Measurements from ENCODE around the gene TARBP1.
"Not testable (repeated sequence)": the region's sequence is repeated elsewhere in the genome, so short reads cannot be mapped to it uniquely, and the experiment has no call there.

Gene TARBP1

DNA sequence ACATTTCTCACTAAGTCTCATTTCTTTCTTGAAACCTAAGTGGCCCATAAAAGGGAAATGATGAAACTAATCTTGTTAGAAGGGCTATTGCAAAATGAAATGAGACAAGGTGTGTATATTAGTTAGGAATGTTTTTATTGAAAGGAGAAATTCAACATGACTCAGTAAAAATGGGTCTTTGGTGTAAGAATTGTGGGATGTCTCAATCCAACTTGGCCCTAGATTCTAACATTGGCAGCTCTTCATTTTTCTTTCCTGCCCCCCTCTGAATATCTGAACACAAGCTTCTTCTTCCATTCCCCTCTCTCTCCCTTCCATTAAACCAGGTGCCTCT is 26.8 kb upstream of the TARBP1 start:
- DNase-seq, result no peak

DNA sequence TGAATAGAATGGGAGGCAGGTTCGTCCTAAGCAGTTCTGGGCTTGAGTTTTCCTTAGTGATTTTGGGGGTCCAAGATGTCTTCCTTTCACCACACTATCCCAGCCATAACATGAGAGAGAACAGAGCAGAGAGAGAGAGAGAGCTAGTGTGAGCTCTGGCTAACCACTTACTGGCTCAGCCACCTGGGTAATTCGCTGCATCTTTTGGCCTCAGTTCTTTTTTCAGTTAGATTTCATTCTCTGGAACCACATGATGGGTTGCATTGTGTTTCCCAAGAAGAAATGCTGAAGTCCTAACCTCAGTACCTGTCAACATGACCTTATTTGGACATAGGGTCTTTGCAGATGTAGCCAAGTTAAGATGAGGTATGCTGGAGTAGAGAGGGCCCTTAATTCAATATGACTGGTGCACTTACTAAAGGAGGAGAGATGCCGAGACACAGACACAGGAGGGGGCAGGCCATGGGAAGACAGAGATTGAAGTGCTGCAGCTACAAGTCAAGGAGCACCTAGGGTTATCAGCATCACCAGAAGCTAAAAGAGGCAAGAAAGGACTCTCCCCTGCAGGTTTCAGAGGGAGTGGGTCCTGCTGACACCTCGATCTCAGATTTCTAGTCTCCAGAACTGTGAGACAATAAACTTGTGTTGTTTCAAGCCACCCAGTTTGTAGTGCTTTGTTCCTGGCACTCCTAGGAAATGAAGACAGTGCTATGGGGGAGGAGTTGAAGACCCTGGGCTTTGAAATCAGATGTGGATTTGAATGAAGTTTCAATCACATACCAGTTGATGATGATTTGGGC is 26.2 kb upstream of the TARBP1 start:
- DNase-seq, result no peak

DNA sequence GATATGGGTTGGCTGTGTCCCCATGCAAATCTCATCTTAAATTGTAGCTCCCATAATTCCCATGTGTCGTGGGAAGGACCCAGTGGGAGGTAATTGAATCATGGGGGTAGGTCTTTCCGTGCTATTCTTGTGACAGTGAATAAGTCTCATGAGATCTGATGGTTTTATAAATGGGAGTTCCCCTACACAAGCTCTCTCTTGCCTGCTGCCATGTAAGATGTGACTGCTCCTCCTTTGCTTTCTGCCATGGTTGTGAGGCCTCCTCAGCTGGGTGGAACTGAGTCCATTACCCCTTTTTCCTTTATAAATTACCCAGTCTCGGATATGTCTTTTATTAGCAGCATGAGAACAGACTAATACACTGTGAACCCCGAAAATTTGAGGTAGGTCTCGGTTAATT is 25.3 kb upstream of the TARBP1 start:
- not testable (repeated sequence) for DNase-seq

DNA sequence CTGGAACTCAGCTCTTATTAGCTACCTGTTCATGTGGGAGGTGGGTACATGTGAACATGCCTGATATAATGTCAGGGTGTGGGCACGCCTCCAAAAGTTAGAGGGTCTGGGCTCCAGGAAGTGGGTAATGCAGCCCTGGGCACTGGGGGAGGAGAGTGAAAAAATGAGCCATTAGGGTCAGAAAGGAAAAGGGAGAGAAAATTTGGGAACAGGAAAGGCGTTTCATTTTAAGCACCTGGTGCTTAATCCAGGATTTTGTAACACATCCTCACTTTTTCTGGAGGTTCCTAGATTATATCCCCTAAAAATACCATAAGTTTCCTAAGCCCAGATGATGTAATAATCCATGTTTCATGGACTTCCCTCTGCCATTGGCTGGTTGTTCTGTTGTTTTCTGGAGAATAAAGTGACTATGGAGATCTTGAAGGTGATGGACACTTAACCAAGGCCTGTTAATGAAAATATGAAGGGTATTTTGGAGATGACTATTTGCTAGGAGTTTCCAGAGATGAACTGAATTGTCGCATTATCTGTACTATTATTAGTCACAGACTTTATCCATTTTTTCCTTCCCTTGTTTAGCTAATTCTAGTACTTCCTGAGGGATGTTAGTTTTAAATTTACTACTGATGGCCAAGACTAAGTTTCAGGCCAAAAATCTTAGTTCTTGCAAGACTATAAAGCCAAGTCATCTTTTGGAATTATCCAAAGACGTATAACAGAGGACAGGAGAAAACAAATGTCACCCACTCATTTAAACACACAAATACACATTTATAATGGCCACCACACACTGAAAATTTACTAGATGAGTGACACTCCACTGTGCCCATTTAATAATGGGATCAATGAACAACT is 24.4 kb upstream of the TARBP1 start:
- DNase-seq, result no peak

DNA sequence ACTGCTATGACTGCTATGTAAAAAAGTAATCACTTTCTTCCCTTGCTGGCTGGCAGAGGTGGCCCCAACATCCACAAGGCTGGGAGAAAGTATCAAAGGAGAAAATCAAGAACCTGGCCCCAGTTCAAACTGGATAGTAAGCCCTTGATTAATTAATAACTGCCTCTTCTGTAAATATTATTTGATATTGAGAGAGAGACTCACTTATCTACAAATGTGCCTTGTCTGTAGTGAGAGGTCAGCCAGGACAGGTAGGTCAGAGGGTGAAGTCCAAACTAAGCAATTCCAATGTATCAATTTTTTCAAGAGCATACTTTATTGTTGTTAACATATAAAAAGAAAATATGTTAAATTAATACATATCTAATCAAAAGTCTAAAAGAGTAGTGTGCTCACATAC is 23.8 kb upstream of the TARBP1 start:
- DNase-seq, result no peak

DNA sequence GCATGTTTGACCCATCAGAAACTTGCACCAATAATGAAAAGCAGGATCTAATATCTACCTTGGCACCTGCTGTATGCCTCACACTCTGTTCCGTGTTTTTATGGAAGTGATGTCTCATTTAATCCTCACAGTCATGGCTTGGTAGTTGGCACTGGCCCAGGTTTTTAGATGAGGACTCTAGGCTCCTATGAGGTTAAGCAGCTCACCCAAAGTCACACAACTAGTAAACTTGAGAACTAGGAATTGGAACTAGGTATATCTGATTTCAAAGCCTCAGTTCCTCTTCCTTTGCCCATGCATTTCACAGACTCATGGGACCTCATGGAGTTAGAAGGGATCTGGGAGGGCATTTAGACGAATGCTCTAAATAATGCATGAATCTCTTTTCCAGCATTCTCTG is 21.3 kb upstream of the TARBP1 start:
- no peak for DNase-seq

DNA sequence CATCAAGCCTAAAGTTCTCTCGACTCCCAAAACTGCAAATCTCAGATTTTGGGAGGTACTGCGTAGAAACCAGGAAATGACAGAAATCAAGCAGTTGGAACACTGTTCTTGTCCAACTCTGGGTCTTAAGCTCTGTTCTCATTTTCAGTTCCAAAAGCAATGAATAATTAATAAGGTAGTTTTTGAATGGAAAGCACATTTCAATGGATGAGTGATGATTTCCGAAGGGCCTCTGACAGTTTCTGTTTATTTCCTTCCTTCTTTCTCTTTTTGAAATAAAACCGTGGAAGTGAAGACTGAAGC is 20.9 kb upstream of the TARBP1 start:
- no peak for DNase-seq

DNA sequence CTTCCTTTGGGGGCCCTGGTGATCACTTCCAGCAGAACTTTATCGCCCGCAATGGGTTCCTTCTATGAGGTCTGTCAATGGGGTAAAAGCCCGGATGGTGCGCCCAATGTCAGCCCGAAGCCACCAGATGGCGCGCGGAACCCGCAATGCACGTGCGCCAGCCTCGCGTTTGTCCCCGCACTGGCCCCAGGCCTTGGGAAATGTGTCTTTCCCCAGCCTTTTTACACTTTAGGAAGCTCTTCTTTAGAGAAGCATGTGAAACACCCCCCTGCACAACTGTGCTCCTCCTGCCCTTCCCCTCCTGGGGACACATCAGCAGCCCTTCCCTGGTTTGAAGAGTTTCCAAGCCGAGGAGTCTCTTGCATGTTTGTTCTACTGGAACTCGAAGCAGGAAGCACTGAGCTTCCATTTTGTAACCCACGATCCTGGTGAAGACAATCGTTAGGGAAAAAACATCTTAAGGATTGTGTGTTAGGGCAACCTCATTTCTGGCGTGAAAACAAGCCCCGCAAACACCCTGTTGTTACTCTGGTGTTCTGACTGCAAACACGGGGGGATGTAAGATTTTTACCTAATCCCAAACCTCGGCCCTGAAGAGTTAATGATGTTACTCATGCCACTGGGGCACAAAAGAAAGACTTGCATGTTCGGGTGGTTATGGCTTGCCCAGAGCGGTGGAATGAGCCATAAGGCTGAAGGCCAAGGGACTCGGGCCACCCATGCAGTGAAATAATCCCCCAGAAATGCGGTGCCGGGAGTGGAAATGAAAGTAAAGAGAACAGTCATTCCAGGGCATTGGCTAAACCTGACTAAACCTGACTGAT is 20.4 kb upstream of the TARBP1 start:
- DNase-seq, result peak; percentile 89

DNA sequence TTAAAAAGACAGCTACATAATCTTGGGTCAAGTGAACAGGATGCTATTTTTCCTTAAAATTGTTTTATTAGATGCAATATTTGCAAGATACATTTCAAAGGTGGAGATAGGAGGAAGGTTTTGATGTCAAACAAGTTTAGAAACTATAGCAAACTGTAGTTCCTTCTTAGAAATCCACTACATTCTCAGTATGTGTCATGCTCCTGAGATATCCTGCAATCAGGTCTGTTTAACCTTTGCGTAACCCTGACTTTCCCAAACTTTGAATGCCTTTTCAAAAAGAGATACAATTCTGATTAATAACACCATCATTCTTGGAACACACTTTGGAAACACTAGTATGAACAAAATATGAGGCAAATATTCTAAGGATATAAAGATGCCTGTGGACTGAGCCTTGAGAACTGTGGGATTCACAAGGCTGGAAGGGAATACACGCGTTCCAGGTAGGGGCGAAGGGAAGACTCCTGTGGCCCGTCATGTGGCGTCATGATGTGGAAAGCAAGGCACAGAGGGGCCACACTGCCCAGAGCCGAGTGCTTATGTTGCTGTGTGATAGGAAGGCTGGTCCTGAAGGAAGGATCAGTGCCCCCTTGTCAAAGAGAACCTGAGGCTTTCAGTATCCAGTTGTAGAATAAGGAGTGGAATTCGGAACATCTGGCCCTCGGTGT is 19.6 kb upstream of the TARBP1 start:
- no peak for DNase-seq

DNA sequence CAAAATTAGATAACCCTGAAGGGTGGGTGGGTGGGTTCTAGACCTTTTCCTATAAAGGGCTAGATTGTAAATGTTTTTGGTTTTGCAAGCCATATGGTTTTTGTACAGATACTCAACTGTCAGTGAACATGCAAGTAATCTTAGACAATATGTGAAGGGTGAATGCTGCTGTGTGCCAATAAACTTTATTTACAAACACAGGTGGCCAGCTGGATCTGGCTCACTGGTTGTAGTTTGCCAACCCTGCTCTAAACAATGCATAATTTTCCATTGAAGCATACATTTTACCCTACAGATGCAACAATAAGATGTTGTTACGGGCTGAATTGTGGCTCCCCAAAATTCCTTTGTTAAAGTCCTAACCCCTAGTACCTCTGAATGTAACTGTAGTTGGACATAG is 18.6 kb upstream of the TARBP1 start:
- DNase-seq, result no peak

DNA sequence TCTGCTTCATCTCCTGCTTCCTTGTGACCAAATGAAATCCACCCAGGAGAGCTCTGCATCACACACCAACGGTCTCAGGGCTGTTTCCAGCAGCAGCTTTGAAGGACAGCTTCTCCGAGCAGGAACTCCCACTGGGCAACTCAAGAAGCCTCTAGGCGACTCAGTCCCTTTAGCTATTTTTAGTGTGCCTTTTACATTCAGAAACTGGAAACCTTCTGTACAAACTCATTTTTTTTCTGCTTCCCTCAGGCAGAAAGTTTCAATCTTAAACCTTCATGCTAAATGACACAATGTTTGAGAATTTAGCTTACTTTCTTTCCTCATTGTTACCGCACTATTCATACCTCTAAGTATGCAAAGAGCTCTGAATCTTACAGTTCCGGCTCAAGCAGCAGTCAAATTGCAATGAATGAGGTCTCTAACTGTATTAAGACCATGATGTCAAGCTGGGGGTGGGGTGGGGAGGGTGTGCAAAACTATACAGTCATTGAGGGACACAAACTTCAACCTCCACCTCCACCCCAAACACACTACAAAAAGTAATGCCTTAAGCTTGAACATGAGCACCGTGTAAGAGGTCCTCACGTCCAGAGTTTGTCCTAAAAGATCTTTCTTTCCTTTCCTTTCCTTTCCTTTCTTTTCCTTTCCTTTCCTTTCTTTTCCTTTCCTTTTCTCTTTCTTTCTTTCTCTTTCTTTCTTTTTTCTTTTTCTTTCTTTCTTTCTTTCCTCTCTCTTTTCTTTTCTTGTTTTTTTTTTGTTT is 16.4 kb upstream of the TARBP1 start:
- no peak for DNase-seq

DNA sequence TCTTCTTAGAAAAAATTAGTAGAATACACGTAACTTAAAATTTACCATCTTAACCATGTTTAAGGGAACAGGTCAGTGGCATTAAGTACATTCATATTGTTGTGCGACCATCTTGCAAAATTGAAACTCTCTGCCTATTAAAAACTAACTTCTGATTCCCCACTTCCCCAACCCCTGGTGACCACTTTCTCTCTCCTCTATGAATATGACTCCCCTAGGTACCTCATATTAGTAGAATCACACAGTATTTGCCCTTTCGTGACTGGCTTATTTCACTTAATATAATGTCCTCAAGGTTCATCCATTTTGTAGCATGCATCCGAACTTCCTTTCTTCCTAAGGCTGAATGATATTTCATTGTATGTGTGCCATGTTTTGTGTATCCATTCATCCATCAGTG is 15.1 kb upstream of the TARBP1 start:
- DNase-seq, result no peak

DNA sequence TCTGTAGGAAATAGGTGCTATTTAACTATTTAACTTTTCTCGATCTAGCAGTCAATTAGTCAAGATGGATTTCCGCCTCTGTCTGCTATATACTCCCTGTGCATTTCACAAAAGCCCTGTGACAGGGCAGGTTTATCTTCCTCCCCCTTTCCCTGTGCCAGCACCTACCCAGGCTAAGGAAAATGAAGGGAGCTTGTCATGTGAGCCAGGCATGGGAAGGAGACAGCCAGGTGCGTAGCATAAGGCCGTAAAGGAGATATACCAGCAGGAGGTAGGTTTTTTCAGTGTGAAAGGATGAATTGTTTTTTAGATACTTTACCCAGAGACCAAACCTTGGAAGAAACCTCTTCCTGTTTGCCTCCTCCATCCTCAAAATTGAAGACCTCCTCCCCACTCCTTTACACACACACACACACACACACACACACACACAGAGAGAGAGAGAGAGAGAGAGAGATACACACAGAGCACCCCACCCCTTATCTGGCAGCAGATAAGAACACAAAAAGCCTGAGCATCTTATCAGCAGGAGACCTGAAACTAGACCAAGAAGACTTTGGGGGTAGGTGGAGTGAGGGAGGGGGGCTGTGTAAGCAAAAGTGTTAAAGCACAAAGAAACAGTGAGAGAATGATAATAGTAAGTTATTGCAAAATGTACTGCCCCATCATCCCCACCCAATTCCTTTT is 12.0 kb upstream of the TARBP1 start:
- peak; percentile 92 for DNase-seq

DNA sequence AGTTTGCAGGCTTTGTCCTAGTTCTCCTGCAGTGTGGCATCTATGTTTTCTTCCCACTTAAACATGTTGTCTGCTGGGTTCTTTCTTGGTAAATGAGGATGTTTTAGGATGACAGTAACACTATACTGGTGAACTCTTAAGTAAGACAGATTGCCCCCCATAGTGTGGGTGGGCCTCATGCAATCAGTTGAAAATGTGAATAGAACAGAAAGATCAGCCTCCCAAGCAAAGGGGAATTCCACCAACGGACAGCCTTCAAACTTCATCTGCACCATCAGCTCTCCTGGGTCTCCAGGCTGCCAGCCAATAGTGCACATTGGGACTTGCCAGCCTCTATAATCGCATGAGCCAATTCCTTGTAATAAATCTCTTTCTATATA is 10.7 kb upstream of the TARBP1 start:
- no peak for DNase-seq

DNA sequence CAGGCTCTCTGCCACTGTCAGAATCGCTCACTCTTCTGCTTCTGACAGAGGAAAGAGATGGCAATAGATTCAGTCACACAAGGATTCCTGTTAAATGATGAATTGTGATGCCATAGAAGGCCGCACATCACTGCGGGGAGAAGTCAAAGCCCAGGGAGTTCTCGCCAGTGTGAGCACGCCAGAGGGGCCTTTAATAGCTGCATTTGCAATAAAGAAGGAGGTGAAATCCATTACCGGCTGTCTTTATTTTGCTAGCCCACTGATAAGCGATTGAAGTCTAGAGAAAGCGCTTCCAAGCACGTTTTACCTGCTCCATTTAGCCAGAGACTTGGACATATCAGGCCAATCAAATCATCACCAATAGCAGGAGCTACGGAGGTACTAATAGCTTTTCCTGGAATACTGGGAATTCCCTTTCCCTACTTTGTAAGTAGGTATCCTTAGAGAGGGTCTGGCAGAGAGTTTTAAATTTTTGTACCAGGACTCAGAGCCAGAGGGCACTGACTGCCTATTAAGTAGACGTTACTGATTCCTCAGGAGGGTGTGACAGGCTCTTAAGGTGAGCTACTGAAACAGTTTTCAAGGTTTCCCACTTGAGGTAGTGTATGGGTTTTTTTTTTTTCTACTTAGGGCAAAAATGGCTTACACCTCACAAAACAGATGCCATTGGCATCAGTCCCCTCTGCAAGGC is 10.2 kb upstream of the TARBP1 start:
- no peak for DNase-seq

DNA sequence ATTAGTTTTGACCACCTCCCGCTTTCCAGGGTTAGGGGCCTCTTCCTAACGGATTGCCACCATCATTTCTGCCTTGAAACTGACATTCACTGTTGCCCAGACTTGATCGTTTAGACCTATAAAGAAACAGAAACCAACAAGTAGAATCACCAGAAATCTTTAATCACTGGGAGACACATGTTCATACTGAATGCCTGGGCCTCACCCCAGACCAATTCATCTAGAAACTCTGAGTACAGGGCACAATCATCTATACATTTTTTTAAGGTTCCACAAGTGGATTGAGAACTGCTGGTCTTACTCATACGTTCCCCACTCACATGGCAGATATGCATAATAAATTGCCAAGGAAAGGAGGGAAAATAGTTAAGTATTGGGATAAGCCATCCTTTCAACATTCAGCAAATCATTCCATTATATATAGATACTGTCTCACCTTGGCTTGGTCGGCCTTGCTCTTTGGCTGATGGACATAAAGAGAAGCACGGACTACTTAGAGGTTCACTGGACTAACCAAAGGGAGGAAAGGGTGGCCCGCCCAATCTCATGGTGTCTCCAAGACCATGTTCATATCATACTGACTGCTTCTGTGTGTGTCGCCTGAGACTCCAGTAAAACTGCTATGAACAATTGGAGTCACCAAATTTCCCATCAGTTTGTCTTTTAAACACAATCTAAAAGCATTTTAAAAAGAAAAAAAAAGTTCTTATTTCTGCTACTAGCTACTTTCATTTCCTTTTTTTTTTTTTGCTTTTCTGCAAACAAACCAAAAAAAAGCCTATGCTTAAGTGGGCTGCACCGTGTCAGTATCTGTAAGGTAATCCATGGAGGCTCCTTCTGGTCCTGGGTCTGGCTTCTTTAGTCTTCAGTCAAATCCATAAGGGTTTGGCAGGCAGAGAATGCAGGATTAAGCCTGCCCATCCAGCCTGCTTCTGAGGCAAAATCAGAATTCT is 9.4 kb upstream of the TARBP1 start:
- peak; percentile 89 for DNase-seq

DNA sequence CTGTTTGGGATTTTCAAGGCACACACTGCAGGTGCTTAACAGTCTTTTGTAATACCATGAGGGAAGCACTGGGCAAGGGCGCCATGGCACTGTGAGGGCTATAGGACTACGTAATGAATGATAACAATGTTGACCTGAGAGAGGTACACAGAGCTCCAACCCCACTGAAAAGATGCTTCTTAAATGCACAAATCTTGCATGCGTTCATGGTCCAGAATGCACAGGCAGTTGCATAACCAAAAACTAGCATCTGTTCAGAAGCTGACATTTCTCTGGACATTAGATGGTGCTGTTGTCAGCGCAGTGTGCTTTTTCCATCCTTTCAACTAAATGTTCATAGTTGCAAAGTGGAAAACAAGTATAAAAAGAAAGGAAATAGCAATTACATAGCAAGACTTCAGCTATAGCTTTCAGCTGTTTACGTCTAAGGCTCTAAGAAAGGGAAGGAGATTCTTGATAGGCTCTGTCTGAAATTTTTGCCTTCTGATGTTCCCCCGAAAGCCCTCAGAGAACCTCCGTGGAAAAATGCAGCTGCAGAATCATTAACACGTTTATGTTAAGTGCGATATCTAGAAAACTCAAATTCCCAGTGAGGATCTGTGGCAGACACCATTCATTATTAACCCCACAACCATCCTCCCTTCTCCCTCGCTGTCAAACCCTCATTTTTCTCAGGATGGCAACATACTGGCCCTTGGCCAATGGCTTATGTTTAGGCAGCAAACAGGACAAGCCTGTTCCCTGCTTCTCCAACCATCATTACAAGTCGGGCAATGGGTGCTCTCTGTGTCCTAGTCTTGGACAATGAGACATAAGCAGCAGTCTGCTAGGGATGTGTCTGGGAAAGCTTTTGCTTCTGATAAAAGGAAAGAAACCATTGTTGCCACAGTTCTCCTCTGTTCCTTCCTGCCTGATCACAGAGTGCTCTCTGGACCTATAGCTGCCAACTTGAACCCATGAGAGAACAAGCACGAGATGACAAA is 8.2 kb upstream of the TARBP1 start:
- peak; percentile 85 for DNase-seq

DNA sequence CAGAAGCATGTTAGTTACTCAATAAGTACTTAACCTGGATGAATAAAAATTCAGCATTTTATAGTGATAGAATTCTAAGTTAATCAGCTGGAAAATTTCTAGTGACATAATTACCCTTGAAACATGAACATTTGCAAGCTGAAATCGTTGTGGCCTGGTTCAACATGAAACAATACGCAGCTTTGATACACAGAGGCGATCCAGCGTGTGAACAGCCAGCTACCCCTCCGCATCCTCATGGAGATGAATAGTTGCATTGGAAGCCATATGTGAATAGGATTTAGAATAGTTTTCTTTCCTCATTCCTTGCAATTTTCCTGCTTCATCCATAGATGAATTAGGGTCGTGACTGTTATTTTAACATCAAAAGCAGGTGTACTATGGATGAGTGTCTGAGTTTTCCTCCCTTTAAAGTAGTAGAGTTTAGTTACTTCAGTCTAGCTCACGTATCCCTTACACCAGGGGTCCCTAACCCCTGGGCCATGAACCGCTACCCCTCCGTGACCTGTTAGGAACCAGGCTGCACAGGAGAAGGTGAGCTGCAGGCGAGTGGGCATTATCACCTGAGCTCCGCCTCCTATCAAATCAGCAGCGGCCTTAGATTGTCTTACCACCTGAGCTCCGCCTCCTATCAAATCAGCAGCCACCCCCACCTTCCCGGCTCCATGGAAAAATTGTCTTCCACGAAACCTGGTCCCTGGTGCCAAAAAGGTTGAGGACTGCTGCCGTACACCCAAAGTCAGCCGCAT is 6.2 kb upstream of the TARBP1 start:
- no peak for DNase-seq

All from hematopoietic multipotent progenitor cell treated with erythropoietin and hydrocortisone succinate and interleukin-3 and kit ligand, for 8 days (in vitro differentiated cells).